GM21360 (cell line): Measurements from ENCODE around the gene STK11.

Source experiments
- ATAC-seq: cut with Tn5 transposase; IDR thresholded peaks from one replicate; pipeline ENCODE4 v1.9.1; 2021; ENCODE audit warnings: mild to moderate bottlenecking, moderate library complexity; ENCODE audit not compliant: unreplicated experiment

The STK11 gene

GRCh38 chr19:1205114-1206099 is at the start of gene STK11:
Gene STK11, plus strand, starts transcription at chr19:1205778. Its CDS starts 1,136 bp downstream, at chr19:1206914.
- peak; percentile 80 for ATAC-seq

- ATAC-seq: no peak
These were observed 49.2 kb upstream of the STK11 start for GRCh38 chr19:1156305-1156801.

DNA sequence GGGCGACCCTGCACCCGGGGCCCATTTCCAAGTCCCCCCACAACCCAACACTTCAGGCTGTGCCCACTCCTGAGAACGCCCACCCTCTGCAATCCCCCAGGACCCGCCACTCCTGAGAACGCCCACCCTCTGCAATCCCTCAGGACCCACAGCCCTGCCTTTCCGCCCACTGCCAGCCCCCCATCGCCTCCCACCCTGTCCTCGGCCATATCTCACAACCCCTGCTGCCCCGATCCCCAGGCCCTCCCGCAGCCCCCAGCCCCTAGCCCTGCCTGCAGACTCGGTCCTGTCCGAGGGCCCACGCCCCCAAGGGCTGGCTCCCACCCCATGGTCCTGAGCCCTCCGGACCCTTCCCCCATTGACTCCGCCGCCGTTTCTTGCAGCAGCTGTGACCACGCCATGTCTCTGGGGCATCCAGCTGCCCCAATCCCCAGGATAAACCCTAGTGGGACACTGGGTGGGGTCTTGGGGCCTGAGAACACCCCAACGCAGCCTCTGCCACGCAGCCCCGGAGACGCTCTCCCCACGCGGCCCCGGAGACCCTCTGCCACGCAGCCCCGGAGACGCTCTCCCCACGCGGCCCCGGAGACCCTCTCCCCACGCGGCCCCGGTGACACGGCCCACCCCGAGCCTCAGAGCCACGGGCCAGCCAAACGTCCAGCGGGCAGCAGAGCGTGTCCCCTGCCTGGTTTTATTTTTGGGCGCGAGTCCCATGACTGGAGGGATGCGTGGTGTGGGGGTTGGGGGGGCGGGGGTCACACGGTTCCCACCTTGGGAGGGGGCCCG is 48.6 kb upstream of the STK11 start:
- ATAC-seq: no peak

DNA sequence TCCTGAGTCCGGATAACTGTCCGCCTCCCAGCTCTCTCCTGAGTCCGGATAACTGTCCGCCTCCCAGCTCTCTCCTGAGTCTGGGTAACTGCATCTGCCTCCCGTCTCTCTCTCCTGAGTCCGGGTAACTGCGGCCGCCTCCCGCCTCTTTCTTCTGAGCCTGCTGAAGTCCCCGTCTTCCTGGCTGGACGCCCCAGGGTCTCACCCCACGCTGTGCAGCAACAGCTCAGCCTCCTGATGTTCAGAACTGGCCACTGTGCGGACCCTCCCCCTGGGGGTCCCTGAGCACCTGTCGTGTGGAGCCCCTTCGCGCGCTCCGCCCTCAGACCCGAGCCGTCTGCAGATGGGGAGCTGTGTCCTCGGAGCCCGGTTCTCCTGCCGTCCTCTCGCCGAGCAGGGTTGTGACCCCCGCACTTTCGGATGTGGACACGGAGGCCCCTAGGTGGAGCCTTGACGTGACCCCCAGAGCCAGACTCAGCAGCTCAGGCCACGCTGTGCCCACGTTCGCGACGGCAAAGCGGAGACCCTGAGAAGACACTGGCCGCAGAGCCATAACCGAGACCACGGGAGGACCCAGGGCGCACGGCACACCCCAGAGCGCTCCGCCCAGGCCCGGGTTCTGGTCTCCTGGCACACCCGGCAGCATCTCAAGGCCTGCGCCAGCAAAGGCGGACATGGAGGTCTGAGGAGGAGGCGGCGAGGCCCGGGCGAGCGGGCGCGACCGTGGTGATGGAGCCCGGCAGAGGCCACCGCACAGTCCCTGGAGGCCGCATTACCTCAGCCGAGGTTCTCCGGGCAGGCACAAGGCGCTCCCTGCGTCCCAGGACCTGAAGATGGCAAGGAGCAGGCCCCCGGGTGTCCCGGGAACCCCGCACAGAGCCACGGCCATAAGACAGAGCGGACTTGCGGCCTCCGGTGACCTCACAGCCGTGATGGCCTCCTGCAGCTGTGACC is 47.4 kb upstream of the STK11 start:
- ATAC-seq: no peak

- ATAC-seq: no peak
These were observed 46.6 kb upstream of the STK11 start for GRCh38 chr19:1158885-1159448.

DNA sequence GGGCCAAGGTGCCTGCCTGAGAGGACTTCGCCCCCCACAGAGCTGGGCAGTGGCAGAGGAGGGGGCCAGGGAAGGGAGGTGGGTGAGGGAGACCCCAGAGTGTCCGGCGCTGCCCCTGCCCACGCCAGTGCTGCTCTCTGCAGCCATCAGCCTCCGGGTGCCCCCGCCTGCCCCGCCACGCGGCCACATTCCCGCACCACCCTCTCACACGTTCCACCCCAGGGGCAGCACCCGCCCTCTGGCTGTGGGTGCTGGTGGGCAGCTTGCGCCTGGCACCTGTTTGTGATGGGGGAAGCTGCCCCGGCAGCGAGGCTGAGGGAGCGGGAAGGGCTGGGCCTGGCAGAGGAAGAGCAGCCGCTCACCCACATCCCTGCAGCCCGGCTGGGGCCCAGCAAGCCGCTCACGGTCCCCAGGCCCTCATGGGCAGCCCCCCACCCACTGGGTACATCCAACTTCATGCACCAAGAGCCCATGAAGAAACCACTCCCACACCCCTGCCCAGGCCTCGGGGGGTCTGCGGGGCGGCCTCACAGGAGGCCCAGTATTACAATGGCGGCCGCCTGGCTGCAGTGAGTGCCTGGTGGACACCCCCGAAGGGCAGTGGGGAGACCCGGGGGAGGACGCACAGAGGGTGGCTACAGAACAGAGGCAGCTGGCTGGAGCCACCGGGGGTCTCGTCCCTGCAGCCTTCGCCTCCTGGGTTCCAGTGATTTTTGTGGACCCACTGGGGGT is 45.5 kb upstream of the STK11 start:
- ATAC-seq: no peak

DNA sequence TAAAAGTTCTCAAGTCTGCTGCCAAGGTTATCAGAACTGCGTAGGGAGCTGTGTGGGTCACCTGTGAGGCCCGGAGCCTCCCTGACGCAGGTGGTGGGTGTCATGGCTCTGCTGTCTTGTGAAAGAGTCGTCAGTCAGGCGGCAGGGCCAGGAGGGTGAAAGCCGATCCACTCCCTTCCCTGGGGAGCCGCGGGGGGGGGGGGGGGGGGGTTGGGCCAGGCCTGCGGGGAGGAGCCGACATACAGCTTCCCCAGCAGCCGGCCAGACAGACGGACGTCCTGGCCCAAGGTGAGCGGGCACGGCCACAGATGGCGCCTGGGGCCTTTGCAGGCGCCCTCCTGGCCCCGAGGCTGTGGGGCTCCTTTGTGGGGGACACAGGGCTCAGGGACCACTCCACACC is 43.9 kb upstream of the STK11 start:
- no peak for ATAC-seq

GRCh38 chr19:1162404-1163282 is 42.9 kb upstream of the STK11 start:
- no peak for ATAC-seq

GRCh38 chr19:1163283-1163933 is 42.2 kb upstream of the STK11 start:
- ATAC-seq: no peak

DNA sequence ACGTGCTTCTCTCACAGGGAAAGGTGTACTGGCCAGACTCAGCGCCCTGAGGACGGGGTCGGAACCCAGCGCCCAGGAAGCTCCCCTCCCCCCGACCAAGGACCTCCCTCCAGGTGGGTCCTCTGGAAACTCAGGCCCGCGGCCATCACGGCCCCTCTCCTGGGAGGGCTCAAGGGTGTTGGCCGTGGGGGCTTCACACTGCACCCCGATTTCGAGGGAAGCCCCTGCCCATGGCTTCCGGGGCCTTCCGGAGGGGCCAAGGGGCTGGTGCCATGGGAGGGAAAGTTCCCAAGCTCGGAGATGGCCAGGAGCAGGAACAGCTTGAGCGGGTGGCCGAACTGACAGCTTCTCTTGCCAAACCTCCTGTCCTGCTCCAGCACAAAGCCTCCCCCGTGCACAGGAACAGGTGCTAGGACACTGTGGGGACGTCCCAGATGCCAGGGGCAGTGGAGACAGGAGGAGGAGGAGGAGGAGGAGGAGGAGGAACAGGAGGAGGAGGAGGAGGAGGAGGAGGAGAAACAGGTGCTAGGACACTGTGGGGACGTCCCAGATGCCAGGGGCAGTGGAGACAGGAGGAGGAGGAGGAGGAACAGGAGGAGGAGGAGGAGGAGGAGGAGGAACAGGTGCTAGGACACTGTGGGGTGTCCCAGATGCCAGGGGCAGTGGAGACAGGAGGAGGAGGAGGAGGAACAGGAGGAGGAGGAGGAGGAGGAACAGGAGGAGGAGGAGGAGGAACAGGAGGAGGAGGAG is 41.5 kb upstream of the STK11 start:
- no peak for ATAC-seq

- ATAC-seq: no peak
These were observed 40.7 kb upstream of the STK11 start for GRCh38 chr19:1164684-1165531.

DNA sequence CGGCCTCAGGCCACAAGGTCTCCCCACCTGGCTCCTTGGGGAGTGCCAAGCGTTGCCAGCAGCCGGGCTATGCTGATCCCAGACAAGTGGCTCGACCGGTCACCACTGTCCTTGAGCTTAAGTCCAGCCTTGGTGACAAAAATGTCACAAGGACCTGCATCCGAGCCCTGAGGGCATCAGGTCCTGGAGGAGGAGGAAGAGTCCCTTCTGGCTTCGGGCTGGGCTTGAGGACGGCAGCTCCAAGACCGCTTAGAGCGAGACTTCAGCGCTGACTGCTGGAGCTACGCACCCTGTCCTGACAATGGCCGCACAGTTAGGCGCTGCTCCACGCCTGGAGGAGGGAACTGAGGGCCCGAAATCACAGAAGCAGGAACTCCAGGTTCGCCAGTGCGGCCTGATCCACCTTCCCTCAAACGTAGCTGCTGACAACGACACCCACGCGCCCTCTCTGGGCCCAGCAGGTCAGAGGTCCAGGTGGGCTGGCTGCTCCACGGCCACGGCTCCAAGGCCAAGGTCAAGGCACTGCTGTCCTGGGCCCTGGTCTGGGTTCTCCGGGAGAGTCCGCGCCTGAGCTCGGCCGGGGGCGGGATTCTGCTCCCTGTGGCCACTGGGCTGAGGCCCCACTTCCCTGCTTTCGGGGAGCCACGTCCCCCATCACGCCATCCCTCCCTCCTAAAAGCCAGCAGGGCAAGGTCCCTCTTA is 38.6 kb upstream of the STK11 start:
- ATAC-seq: no peak

- ATAC-seq: no peak
These were observed 37.6 kb upstream of the STK11 start for GRCh38 chr19:1167687-1168571.

GRCh38 chr19:1168572-1169410 is 36.8 kb upstream of the STK11 start:
- ATAC-seq: no peak
